Liver (tissue), 9 donors: ENCODE data around the gene KNDC1. TPM values are rescaled to one million over a fixed set of nuclear protein-coding genes. Genes with fewer than 3 reads are reported as not detected.

Experiments used
- DNase-seq: peaks from one replicate; pipeline ENCODE4 v3.0.0-alpha.2; 2017; ENCODE audit warnings: low spot score
- H3K27ac ChIP-seq, 2 donors: one replicate each; pipeline ENCODE4 v1.7.0; 2013; ENCODE audit warnings: inconsistent platforms in 2 of 2, low read length in 2 of 2, control low read depth in 1 of 2, low read depth in 1 of 2, mild to moderate bottlenecking in 1 of 2
- H3K27me3 ChIP-seq, 4 donors: one replicate each; pipeline versions ENCODE4 v1.6.1 to v1.7.0; 2013; ENCODE audit warnings: low read length in 3 of 4, inconsistent platforms in 1 of 4, mild to moderate bottlenecking in 1 of 4, moderate library complexity in 1 of 4; ENCODE audit not compliant: control insufficient read depth in 4 of 4, insufficient read depth in 4 of 4
- H3K36me3 ChIP-seq, 4 donors: one replicate each; pipeline versions ENCODE4 v1.6.1 to v1.7.0; 2013; ENCODE audit warnings: low read length in 3 of 4, mild to moderate bottlenecking in 3 of 4, low read depth in 1 of 4, moderate library complexity in 1 of 4; ENCODE audit not compliant: control insufficient read depth in 4 of 4, insufficient read depth in 3 of 4
- H3K4me1 ChIP-seq, 4 donors: one replicate each; pipeline versions ENCODE4 v1.6.1 to v1.7.0; 2013; ENCODE audit warnings: low read length in 3 of 4, mild to moderate bottlenecking in 3 of 4, moderate library complexity in 1 of 4; ENCODE audit not compliant: control insufficient read depth in 4 of 4, insufficient read depth in 4 of 4
- H3K4me3 ChIP-seq, 3 donors: one replicate each; pipeline versions ENCODE4 v1.6.1 to v1.7.0; 2013; ENCODE audit warnings: low read length in 3 of 3, control low read depth in 1 of 3, low read depth in 1 of 3, mild to moderate bottlenecking in 1 of 3
- H3K9ac ChIP-seq, 2 donors: one replicate each; pipeline ENCODE4 v1.7.0; 2013; ENCODE audit warnings: low read length in 2 of 2, mild to moderate bottlenecking in 2 of 2, moderate library complexity in 2 of 2, control low read depth in 1 of 2, low read depth in 1 of 2
- H3K9me3 ChIP-seq, 4 donors: one replicate each; pipeline versions ENCODE4 v1.6.1 to v1.7.0; 2013; ENCODE audit warnings: low read length in 3 of 4; ENCODE audit not compliant: control insufficient read depth in 4 of 4
- EGR1 ChIP-seq, 2 donors: IDR thresholded peaks; 2 replicates each; pipeline ENCODE4 v1.6.1; 2016 to 2018; ENCODE audit warnings: antibody characterized with exemption in 2 of 2, low read depth in 2 of 2
- FOXA1 ChIP-seq: IDR thresholded peaks from 2 replicates; pipeline ENCODE4 v1.6.1; 2016; ENCODE audit warnings: antibody characterized with exemption
- FOXA2 ChIP-seq: IDR thresholded peaks from 2 replicates; pipeline ENCODE4 v1.6.1; 2016; ENCODE audit warnings: antibody characterized with exemption
- GABPA ChIP-seq, 2 donors: IDR thresholded peaks in 1 of 2; conservative IDR thresholded peaks in 1 of 2; 2 replicates each; pipeline ENCODE4 v1.6.1; 2016; ENCODE audit warnings: antibody characterized with exemption in 2 of 2, mild to moderate bottlenecking in 1 of 2, moderate library complexity in 1 of 2
- HNF4A ChIP-seq, 2 donors: conservative IDR thresholded peaks; 2 replicates each; pipeline ENCODE4 v1.6.1; 2016; ENCODE audit warnings: antibody characterized with exemption in 2 of 2, mild to moderate bottlenecking in 2 of 2
- HNF4G ChIP-seq: IDR thresholded peaks from 2 replicates; pipeline ENCODE4 v1.6.1; 2016; ENCODE audit warnings: antibody characterized with exemption
- JUND ChIP-seq, 2 donors: IDR thresholded peaks; 2 replicates each; pipeline ENCODE4 v1.6.1; 2016; ENCODE audit warnings: antibody characterized with exemption in 2 of 2
- NR2F2 ChIP-seq: IDR thresholded peaks from 2 replicates; pipeline ENCODE4 v1.6.1; 2016; ENCODE audit warnings: antibody characterized with exemption
- RAD21 ChIP-seq, 2 donors: IDR thresholded peaks; 2 replicates each; pipeline ENCODE4 v1.6.1; 2016; ENCODE audit warnings: antibody characterized with exemption in 2 of 2, mild to moderate bottlenecking in 2 of 2
- RXRA ChIP-seq, 2 donors: IDR thresholded peaks; 2 replicates each; pipeline ENCODE4 v1.6.1; 2017 to 2018; ENCODE audit warnings: antibody characterized with exemption in 2 of 2, mild to moderate bottlenecking in 1 of 2
- SP1 ChIP-seq: IDR thresholded peaks from 2 replicates; pipeline ENCODE4 v1.6.1; 2018; ENCODE audit warnings: antibody characterized with exemption, mild to moderate bottlenecking
- TAF1 ChIP-seq: conservative IDR thresholded peaks from 2 replicates; pipeline ENCODE4 v1.6.1; 2016; ENCODE audit warnings: antibody characterized with exemption, mild to moderate bottlenecking
- YY1 ChIP-seq: IDR thresholded peaks from 2 replicates; pipeline ENCODE4 v1.6.1; 2016; ENCODE audit warnings: antibody characterized with exemption, mild to moderate bottlenecking
- WGBS: extraction: QIAGEN DNeasy Blood & Tissue Kit; methylation state at CpG from one replicate; pipeline ENCODE4 v1.1.7; 2013; 5-methylcytosine and 5-hydroxymethylcytosine counted together
- polyA plus RNA-seq, 2 donors: library from polyadenylated mRNA; stranded (reverse) in 1 of 2; unstranded in 1 of 2; fragments of 200-250 nt in 1 of 2; fragments of >200 nt in 1 of 2; fragmentation: Nextera tagmentation in 1 of 2; extraction: Ambion mirVana in 1 of 2; gene quantifications; one replicate each; pipeline versions ENCODE4 v1.2.1 to v1.2.3, GENCODE V29; 2013 to 2015
- total RNA-seq, 2 donors: library from RNA; depleted of rRNA; stranded (reverse); fragments of >200 nt; gene quantifications; one replicate each; pipeline ENCODE4 v1.2.3, GENCODE V29; 2014
- TF ChIP-seq, protein P1 (sequence below): IDR thresholded peaks from 2 replicates; pipeline ENCODE4 v1.6.1; 2016; ENCODE audit warnings: antibody characterized with exemption
- TF ChIP-seq, protein P2 (sequence below): IDR thresholded peaks from 2 replicates; pipeline ENCODE4 v1.6.1; 2016; ENCODE audit warnings: antibody characterized with exemption
- TF ChIP-seq, protein P3 (sequence below): IDR thresholded peaks from 2 replicates; pipeline ENCODE4 v1.6.1; 2016; ENCODE audit warnings: antibody characterized with exemption, mild to moderate bottlenecking
- TF ChIP-seq, protein P4 (sequence below): fragments of 150-350 bp; IDR thresholded peaks from 2 replicates; pipeline ENCODE4 v1.5.1; 2017; ENCODE audit warnings: improper control_type of control experiment, low read depth, low read length; ENCODE audit not compliant: missing input control
- TF ChIP-seq, protein P5 (sequence below): IDR thresholded peaks from 2 replicates; pipeline ENCODE4 v1.6.1; 2016; ENCODE audit warnings: antibody characterized with exemption
- donor health status: healthy.
- donor health status: healthy.
- donor health status: healthy.
- donor health status: healthy.
- donor health status: healthy.

KNDC1 gene
- total and polyA plus RNA-seq, 4 donors, result 0.53 to 12.9 (median 4.3) TPM

DNA sequence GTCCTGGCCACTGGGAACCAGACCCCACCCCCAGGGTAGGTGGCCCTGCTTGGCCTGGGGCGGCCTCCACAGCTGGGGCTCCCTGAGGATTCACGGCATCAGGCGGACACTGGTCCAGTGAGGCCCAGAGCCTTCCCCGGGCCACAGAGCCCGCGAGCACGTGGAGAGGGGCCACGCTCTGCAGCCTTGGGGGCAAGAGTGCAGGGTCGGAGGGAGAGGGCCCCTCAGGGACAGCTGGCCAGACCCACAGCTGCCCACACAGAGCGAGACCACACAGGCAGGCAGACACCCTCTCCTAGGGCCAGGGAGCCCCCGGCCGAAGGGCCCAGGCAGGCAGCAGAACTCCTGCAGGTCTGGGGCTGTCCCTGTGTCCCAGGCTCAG, 88.3 kb downstream of the KNDC1 start:
- no peak overlapping the region for H3K9ac ChIP-seq
- H3K9me3 ChIP-seq, result no peaks in the 10 kb centered on the region
- no peaks in the 10 kb centered on the region for H3K36me3 ChIP-seq
- TF ChIP-seq RAD21 (IDR thresholded peaks at IDR 0.05) (no peak), JUND (IDR thresholded peaks at IDR 0.05) (no peak), RXRA (IDR thresholded peaks at IDR 0.05) (no peak), YY1 (no peak), NR2F2 (no peak), HNF4G (no peak), HNF4A (conservative IDR thresholded peaks at IDR 0.05) (no peak), FOXA1 (no peak), SP1 (no peak), EGR1 (IDR thresholded peaks at IDR 0.05; ENCODE audit: low read depth in 2 of 2) (no peak), FOXA2 (no peak), GABPA (IDR thresholded peaks at IDR 0.05 in 1 of 2, conservative IDR thresholded peaks at IDR 0.05 in 1 of 2) (no peak), TAF1 (no peak)
- TF ChIP-seq, protein P1, sequence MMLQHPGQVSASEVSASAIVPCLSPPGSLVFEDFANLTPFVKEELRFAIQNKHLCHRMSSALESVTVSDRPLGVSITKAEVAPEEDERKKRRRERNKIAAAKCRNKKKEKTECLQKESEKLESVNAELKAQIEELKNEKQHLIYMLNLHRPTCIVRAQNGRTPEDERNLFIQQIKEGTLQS, result no peak
- TF ChIP-seq, protein P2, sequence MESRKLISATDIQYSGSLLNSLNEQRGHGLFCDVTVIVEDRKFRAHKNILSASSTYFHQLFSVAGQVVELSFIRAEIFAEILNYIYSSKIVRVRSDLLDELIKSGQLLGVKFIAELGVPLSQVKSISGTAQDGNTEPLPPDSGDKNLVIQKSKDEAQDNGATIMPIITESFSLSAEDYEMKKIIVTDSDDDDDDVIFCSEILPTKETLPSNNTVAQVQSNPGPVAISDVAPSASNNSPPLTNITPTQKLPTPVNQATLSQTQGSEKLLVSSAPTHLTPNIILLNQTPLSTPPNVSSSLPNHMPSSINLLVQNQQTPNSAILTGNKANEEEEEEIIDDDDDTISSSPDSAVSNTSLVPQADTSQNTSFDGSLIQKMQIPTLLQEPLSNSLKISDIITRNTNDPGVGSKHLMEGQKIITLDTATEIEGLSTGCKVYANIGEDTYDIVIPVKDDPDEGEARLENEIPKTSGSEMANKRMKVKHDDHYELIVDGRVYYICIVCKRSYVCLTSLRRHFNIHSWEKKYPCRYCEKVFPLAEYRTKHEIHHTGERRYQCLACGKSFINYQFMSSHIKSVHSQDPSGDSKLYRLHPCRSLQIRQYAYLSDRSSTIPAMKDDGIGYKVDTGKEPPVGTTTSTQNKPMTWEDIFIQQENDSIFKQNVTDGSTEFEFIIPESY, result no peak
- TF ChIP-seq, protein P3, sequence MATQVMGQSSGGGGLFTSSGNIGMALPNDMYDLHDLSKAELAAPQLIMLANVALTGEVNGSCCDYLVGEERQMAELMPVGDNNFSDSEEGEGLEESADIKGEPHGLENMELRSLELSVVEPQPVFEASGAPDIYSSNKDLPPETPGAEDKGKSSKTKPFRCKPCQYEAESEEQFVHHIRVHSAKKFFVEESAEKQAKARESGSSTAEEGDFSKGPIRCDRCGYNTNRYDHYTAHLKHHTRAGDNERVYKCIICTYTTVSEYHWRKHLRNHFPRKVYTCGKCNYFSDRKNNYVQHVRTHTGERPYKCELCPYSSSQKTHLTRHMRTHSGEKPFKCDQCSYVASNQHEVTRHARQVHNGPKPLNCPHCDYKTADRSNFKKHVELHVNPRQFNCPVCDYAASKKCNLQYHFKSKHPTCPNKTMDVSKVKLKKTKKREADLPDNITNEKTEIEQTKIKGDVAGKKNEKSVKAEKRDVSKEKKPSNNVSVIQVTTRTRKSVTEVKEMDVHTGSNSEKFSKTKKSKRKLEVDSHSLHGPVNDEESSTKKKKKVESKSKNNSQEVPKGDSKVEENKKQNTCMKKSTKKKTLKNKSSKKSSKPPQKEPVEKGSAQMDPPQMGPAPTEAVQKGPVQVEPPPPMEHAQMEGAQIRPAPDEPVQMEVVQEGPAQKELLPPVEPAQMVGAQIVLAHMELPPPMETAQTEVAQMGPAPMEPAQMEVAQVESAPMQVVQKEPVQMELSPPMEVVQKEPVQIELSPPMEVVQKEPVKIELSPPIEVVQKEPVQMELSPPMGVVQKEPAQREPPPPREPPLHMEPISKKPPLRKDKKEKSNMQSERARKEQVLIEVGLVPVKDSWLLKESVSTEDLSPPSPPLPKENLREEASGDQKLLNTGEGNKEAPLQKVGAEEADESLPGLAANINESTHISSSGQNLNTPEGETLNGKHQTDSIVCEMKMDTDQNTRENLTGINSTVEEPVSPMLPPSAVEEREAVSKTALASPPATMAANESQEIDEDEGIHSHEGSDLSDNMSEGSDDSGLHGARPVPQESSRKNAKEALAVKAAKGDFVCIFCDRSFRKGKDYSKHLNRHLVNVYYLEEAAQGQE, result no peak
- TF ChIP-seq, protein P4, sequence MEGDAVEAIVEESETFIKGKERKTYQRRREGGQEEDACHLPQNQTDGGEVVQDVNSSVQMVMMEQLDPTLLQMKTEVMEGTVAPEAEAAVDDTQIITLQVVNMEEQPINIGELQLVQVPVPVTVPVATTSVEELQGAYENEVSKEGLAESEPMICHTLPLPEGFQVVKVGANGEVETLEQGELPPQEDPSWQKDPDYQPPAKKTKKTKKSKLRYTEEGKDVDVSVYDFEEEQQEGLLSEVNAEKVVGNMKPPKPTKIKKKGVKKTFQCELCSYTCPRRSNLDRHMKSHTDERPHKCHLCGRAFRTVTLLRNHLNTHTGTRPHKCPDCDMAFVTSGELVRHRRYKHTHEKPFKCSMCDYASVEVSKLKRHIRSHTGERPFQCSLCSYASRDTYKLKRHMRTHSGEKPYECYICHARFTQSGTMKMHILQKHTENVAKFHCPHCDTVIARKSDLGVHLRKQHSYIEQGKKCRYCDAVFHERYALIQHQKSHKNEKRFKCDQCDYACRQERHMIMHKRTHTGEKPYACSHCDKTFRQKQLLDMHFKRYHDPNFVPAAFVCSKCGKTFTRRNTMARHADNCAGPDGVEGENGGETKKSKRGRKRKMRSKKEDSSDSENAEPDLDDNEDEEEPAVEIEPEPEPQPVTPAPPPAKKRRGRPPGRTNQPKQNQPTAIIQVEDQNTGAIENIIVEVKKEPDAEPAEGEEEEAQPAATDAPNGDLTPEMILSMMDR, result no peak
- TF ChIP-seq, protein P5, sequence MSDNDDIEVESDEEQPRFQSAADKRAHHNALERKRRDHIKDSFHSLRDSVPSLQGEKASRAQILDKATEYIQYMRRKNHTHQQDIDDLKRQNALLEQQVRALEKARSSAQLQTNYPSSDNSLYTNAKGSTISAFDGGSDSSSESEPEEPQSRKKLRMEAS, result no peak
- H3K27ac ChIP-seq, result no peak overlapping the region
- H3K4me3 ChIP-seq, result no peak overlapping the region
- no peak for DNase-seq
- peaks cover 0 to 3% (median 0%) of the 10 kb centered on the region in 4 donors for H3K27me3 ChIP-seq
- WGBS, result 92% methylated on average over 12 of the region's 12 CpGs
- H3K4me1 ChIP-seq, result peaks cover 0 to 6% (median 2%) of the 10 kb centered on the region in 4 donors
